Ascending aorta (tissue), 2 donors: ENCODE results near the gene ADGRB3. TPM values are rescaled to one million over a fixed set of nuclear protein-coding genes. Genes with fewer than 3 reads are reported as not detected.

Experiments used
- DNase-seq, 2 donors: peaks; one replicate each; pipeline ENCODE4 v3.0.0-alpha.2; 2019; ENCODE audit warnings: low spot score in 2 of 2
- H3K27ac ChIP-seq, 2 donors: fragments of 200-600 bp; sonication (generic); one replicate each; pipeline ENCODE4 v1.5.1; 2016 to 2017; ENCODE audit warnings: mild to moderate bottlenecking in 1 of 2
- H3K27me3 ChIP-seq: fragments of 200-600 bp; sonication (generic); one replicate; pipeline ENCODE4 v1.5.1; 2017
- H3K36me3 ChIP-seq, 2 donors: fragments of 200-600 bp; sonication (generic); one replicate each; pipeline ENCODE4 v1.5.1; 2016
- H3K4me1 ChIP-seq, 2 donors: fragments of 200-600 bp; sonication (generic); one replicate each; pipeline ENCODE4 v1.5.1; 2016 to 2017; ENCODE audit warnings: mild to moderate bottlenecking in 1 of 2
- H3K4me3 ChIP-seq, 2 donors: fragments of 200-600 bp; sonication (generic); one replicate each; pipeline ENCODE4 v1.5.1; 2016 to 2017; ENCODE audit warnings: mild to moderate bottlenecking in 1 of 2
- H3K9me3 ChIP-seq, 2 donors: fragments of 200-600 bp; sonication (generic); one replicate each; pipeline ENCODE4 v1.5.1; 2016
- intact Hi-C: fragments of 100-400 bp; cut with DNase I; formaldehyde crosslinking; loops from one replicate; pipeline ENCODE4 v1.15.1; 2023
- total RNA-seq: library from RNA; depleted of rRNA; stranded (reverse); fragments of >200 nt; gene quantifications from one replicate; pipeline ENCODE4 v1.1.0, GENCODE V29; 2016
- TF ChIP-seq, protein P1 (sequence below), 3 experiments: fragments of 200-600 bp in 2 of 3; fragments of 450-650 bp in 1 of 3; sonication (generic) in 2 of 3; IDR thresholded peaks; one replicate each; pipeline ENCODE4 v1.5.1; 2016 to 2019; ENCODE audit warnings: antibody characterized with exemption in 3 of 3, mild to moderate bottlenecking in 1 of 3, moderate library complexity in 1 of 3

Gene ADGRB3
- total RNA-seq, 1 donor from 2014 or later = 4.4 TPM

DNA sequence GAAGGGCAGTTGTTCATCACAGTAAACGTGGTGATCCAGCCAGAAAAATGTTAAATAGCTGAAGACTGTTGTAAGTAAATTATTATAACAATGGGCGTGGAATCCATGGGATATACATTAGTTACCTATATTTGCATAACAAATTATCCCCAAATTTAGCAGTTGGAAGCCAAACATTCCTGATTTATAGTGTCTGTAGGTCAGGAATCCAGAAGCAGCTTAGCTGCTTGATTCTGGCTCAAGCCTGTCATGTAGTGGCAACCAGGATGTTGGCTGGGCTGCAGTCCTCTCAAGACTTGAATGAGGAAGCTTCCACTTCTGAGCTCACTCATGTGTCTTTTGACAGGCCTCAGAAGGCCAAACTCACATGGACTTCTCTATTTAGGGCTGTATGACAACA lies 6.9 kb upstream of the ADGRB3 start:
- Histone ChIP-seq H3K36me3 (no peaks in the 10 kb centered on the region), H3K27me3 (no peaks in the 10 kb centered on the region), H3K4me1 (no peaks in the 10 kb centered on the region), H3K4me3 (no peak overlapping the region), H3K27ac (no peak overlapping the region), H3K9me3 (no peaks in the 10 kb centered on the region)
- TF ChIP-seq, protein P1, sequence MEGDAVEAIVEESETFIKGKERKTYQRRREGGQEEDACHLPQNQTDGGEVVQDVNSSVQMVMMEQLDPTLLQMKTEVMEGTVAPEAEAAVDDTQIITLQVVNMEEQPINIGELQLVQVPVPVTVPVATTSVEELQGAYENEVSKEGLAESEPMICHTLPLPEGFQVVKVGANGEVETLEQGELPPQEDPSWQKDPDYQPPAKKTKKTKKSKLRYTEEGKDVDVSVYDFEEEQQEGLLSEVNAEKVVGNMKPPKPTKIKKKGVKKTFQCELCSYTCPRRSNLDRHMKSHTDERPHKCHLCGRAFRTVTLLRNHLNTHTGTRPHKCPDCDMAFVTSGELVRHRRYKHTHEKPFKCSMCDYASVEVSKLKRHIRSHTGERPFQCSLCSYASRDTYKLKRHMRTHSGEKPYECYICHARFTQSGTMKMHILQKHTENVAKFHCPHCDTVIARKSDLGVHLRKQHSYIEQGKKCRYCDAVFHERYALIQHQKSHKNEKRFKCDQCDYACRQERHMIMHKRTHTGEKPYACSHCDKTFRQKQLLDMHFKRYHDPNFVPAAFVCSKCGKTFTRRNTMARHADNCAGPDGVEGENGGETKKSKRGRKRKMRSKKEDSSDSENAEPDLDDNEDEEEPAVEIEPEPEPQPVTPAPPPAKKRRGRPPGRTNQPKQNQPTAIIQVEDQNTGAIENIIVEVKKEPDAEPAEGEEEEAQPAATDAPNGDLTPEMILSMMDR (IDR thresholded peaks at IDR 0.05) = no peak
- DNase-seq = no peak
- intact Hi-C loops = no loop called here

DNA sequence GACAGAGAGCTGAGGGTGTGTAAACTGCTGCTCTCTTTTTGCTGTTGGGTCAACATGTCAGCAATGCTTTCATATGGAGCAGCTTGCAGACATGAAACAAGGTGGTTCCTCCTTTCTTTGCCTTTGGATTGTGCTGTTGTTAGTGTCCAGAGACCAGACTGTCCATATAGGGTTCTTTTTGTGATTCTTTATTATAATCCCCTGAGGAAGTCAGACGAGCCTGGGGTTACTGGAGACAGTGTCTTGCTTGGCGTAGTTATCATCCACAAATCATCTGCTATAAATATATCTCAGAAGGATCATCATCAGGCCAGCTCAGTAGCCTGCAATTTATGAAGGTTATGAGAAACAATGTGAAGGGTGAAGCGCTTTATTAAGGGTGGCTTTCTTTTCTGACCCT lies 2.3 kb upstream of the ADGRB3 start:
- TF ChIP-seq, protein P1 (IDR thresholded peaks at IDR 0.05) = no peak
- intact Hi-C loops = loop anchor here (10.0 kb wide), 1 partner anchor 1162 kb away; the partner anchor contains the start of gene LMBRD1
- DNase-seq = no peak
- Histone ChIP-seq H3K36me3 (no peaks in the 10 kb centered on the region), H3K27ac (peak overlapping the region; percentile 82 to 87), H3K4me1 (no peaks in the 10 kb centered on the region), H3K4me3 (peak overlapping the region in 1 of 2 donors; percentile 94), H3K27me3 (no peaks in the 10 kb centered on the region), H3K9me3 (no peaks in the 10 kb centered on the region)

DNA sequence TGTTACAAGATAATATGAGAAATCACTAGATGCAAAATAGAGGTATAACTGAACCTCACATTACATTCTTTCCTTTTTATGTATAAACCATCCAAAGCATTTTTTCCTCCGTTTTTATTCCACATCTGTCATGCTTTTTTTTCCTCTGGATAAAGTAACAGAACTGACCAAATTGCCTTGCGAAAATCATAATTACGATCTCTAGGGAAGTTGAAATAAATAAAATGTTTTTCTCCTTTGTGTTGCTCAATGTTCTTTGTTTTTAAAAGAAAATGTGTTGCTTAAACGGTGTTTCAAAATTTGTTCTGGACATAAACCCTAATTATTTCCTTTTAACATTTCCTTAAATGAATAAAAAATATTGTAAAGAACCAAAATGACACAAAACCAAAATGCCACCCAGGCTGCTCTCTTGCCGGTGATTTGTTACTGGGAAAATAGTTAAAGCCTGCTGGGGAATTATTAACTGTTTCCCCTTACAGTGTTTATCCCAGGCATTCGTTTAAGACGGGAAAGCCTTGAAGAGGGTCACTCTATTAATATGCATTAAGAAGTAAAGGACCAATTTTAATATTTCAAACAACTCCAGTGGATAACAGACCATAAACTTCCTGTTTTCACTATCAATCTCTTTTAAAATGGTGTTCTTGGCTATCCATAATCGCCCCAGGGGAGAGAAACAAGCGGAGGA lies 1.7 kb upstream of the ADGRB3 start:
- peak overlapping the region; percentile 82 to 94 for H3K4me3 ChIP-seq
- H3K9me3 ChIP-seq = no peaks in the 10 kb centered on the region
- TF ChIP-seq, protein P1 (IDR thresholded peaks at IDR 0.05) = no peak
- intact Hi-C loops = loop anchor here (10.0 kb wide), 1 partner anchor 1161 kb away; the partner anchor contains the start of gene LMBRD1
- no peak for DNase-seq
- H3K27ac ChIP-seq = peak overlapping the region; percentile 82 to 87
- no peaks in the 10 kb centered on the region for H3K4me1 ChIP-seq
- H3K36me3 ChIP-seq = no peaks in the 10 kb centered on the region
- no peaks in the 10 kb centered on the region for H3K27me3 ChIP-seq

DNA sequence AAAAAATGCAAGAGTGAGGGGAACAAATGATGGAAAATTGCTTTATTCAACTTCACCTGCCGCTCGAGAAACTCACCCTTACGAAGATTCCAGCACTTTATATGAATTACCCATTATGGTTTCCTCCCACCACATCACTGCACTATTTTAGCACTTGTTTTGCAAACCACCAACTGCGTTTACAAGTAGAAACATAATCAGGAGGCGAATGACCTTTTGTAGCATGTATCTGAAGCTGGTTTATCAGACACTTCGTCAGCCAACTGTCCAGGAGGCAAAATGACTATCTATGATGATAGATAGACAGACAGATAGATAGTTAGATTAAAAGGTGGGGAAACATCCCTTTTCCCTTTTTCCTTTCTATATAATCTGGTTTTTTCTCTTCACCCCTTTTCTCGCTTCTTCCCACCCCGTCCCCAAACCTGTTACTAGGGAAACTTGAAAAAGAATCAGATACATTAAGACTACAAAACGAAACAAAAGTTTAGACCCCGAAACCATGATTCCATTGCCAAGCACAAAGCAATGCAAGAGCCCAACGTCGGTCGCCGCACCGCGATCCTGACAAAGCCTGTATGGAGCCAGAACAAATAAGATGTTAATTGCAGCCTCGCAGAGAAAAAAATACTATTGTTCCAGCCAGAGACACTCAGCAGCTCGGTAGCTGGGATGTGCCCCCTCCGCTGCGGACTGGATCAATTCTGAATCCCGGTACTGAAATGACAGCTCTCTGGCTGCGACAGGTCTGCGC lies 933 bp upstream of the ADGRB3 start:
- H3K4me3 ChIP-seq = peak overlapping the region; percentile 82 to 94
- H3K27ac ChIP-seq = peak overlapping the region; percentile 82 to 87
- TF ChIP-seq, protein P1 (IDR thresholded peaks at IDR 0.05) = no peak

DNA sequence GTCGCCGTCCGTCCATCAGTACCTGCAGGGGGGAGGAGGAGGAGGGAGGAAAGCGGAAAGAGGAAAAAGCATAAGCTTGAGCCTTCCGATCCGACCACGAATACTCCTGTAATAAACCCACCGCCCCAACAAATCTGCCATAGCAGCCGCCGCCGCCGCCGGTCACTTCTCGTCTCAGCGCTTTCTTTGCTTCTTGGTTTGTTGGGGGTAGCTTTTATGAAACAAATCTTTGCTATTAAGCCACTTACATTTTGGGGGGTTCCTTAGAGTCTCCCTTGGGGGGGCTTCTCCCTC lies 277 bp downstream of the ADGRB3 start:
- Histone ChIP-seq H3K36me3 (no peaks in the 10 kb centered on the region), H3K4me3 (peak overlapping the region; percentile 82 to 94), H3K27me3 (no peaks in the 10 kb centered on the region), H3K9me3 (no peaks in the 10 kb centered on the region), H3K27ac (peak overlapping the region; percentile 72 to 77), H3K4me1 (no peaks in the 10 kb centered on the region)
- intact Hi-C loops = loop anchor here (5.0 to 10.0 kb wide), 2 partner anchors 332 to 1159 kb away; partner anchors contain the start of gene LMBRD1
- no peak for DNase-seq
- TF ChIP-seq, protein P1 (IDR thresholded peaks at IDR 0.05) = no peak

More for the DNA sequence above, 933 bp upstream of the ADGRB3 start:
- no peaks in the 10 kb centered on the region for H3K36me3 ChIP-seq
- H3K27me3 ChIP-seq = no peaks in the 10 kb centered on the region
- intact Hi-C loops = loop anchor here (10.0 kb wide), 1 partner anchor 1161 kb away; the partner anchor contains the start of gene LMBRD1
- no peak for DNase-seq
- H3K4me1 ChIP-seq = no peaks in the 10 kb centered on the region
- H3K9me3 ChIP-seq = no peaks in the 10 kb centered on the region
